DMS53 treated with DMSO at 0.1 percent for 48 hours (cell line): ENCODE data around the gene HCN3.

ENCODE experiments used
- DNase-seq: peaks from one replicate; lab custom pipeline; 2025; ENCODE audit not compliant: unreplicated experiment; lab: John Stamatoyannopoulos, UW

HCN3 gene

GRCh38 chr1:155308493-155309422 is 31.5 kb downstream of the HCN3 start, which contains the start of gene FDPS:
Gene FDPS (plus strand): TSS chr1:155308866. CDS start chr1:155309790, 924 bp downstream.
- peak; percentile 99 for DNase-seq

- no peak for DNase-seq
Measured at GRCh38 chr1:155309423-155310021, 32.3 kb downstream of the HCN3 start.

GRCh38 chr1:155313261-155313660 is 36.0 kb downstream of the HCN3 start:
- no peak for DNase-seq

GRCh38 chr1:155316922-155317321 is 39.7 kb downstream of the HCN3 start:
- no peak for DNase-seq

- no peak for DNase-seq
Measured at GRCh38 chr1:155318082-155318481, 40.8 kb downstream of the HCN3 start.

- DNase-seq, result no peak
Measured at GRCh38 chr1:155319536-155319935, 42.3 kb downstream of the HCN3 start.

DNA sequence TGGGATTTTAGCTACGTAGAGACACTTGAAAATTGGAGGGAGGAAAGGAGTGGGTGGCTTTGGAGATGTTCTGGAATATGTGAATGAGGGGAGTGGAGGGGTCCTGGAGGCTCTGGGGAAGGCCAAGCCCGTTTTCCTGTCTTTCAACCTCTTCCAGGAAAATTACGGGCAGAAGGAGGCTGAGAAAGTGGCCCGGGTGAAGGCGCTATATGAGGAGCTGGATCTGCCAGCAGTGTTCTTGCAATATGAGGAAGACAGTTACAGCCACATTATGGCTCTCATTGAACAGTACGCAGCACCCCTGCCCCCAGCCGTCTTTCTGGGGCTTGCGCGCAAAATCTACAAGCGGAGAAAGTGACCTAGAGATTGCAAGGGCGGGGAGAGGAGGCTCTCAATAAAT is 43.0 kb downstream of the HCN3 start:
- DNase-seq, result no peak

DNA sequence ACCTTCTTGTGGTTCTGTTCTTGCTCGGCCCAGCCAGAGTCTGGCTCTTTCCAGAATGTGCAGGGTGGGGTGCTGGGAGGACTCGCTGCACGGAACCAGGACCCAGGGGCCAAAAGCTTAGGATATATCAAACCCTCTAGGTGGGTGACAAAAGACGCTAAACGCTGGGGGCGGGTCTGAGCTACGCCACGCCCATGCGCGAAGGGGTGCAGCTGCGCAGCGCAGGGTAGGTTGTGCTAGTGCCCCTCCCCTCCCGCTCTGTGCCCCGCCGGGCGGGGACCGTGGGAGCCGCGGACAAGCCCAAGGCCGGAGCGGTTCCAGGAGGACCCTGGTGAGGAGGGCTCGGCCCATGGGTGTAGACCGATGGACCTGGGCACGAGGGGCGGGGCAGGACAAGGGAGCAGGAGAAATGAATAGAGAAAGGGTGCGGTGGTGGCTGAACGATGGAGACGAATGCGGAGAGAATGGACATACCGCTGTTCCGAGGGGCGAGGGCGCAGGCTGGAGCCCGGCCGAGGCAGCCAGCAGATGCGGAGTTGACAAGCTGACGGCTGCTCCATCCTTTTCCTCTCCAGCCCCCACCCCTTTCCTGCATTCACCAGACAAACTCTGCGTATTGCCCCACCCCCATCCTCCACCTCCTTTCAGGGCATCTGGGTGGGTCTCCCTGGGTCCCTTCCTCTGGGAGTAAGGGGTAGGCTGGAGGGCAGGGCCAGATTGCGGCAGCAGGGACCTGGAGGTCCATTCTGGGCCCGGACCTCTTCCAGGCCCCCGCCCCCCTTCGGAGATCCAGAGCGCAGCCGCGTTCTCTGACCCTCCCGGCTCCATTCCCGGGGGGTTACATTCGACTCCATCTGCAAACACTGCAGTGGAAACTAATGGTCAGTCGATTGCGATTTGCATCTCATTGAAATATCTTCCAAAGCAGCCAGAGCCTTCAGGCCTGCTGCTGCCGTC is 43.7 kb downstream of the HCN3 start, which contains the start of gene RUSC1:
Gene RUSC1, plus strand, starts transcription at position 234 of the 957 bp plus-strand sequence. CDS start 880 bp downstream, outside the sequence.
- DNase-seq, result no peak

DNA sequence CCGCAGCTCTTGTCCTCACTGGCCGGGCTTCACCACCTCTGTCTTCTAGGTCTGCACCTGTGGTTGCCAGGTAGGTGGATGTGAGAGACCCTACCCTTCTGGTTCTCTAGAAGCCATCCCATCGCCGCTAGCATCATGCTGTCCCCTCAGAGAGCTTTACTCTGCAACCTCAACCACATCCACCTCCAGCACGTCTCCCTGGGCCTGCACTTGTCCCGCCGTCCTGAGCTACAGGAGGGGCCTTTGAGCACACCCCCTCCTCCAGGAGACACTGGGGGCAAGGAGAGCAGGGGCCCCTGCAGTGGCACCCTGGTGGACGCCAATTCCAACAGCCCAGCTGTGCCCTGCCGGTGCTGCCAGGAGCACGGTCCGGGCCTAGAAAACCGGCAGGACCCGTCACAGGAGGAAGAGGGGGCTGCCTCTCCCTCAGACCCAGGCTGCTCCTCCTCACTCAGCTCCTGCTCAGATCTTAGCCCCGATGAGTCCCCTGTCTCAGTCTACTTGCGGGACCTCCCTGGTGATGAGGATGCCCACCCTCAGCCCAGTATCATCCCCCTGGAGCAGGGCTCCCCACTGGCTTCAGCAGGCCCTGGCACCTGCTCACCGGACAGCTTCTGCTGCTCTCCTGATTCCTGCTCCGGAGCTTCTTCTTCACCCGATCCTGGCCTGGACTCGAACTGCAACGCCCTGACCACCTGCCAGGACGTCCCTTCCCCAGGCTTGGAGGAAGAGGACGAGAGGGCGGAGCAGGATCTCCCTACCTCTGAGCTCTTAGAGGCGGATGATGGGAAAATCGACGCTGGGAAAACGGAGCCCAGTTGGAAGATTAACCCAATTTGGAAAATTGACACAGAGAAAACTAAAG is 44.6 kb downstream of the HCN3 start:
- no peak for DNase-seq

GRCh38 chr1:155322571-155322952 is 45.3 kb downstream of the HCN3 start:
- DNase-seq, result no peak

- peak; percentile 92 for DNase-seq
Measured at GRCh38 chr1:155322953-155323728, 45.9 kb downstream of the HCN3 start.

DNA sequence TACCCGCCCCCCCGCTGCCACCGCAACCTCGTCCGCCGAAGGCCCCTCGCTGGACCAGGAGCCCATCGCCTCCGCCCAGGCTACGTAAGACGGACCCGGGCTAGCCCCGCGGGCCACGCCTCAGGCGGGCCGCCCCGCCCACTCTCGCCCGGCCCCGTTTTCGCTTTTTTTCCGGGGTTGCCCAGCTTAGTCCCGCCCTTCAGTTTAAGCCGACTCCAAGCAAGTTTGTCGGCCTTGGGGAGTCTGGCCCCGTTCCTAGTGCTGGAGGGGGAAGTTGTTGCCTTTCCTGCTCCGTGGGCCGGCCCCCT is 46.4 kb downstream of the HCN3 start:
- peak; percentile 78 for DNase-seq

DNA sequence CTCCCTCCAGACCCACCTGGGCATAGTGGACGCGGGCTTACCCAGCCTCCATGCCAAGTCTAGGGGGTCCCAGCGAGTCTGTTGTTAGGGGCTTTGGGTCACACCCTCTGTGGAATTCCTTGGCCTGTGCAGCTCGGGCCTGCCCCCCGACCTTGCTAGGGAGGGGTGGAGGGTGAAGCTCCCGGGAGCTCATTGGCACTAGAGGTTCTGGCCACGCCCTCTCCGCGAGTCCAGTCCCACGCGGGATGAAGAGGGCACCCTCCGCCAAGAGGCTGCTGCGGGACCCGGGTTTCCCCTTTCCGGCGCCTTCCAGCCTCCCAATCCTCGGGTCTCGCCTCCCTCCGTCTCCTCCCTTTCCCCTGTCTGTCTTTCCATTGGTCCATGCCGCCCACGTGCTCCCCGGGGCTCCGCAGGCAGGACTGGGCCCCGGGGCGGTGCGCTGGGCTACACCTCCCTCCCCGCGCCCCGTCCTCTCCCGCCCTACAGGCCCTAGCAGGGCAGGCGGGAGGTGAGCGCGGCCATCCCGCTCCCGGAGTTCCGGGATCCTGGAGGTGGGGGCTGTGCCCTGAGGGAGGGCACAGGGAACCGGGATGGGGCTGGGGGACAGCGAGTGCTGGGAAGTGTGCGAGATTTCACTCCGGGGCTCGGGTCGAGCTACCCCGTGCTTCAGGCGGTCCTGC is 46.9 kb downstream of the HCN3 start:
- peak; percentile 95 for DNase-seq

DNA sequence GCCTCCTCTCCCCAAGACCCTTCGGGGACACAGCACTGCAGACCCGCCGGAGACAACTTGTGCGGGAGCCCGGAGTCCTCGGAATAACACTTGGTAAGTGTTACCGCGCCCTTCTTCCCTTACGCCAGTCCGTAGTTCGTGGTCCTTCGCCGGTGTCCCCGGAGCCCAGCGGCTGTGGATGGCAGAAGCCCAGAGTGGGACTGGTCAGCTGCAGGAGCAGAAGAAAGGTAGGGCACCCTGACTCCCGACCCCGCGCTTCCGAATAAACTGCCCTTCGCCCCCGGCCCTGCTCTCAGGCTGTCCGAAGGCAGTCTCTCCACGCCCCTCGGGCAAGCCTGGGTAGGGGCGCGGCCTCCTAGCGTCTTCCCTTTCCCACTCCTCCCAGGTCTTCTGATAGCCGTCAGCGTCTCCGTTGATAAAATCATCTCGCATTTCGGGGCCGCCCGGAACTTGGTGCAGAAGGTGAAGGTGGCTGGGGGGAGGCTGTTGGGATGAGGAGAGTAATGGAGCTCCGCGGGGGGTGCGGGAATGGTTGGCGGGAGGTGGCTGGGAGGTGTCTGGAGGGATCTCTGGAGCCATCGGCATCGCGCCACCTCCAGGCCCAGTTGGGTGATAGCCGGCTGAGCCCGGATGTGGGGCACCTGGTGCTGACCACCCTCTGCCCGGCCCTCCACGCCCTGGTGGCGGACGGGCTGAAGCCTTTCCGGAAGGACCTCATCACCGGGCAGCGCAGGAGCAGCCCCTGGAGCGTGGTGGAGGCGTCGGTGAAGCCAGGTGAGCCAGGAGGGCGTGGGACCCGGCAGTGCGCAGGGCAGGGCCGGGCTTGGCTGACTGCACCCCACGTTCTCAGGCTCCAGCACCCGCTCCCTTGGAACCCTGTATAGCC is 47.7 kb downstream of the HCN3 start:
- peak; percentile 18 for DNase-seq

GRCh38 chr1:155325603-155325893 is 48.3 kb downstream of the HCN3 start:
- DNase-seq, result no peak

- no peak for DNase-seq
Measured at GRCh38 chr1:155326020-155326526, 48.8 kb downstream of the HCN3 start.

DNA sequence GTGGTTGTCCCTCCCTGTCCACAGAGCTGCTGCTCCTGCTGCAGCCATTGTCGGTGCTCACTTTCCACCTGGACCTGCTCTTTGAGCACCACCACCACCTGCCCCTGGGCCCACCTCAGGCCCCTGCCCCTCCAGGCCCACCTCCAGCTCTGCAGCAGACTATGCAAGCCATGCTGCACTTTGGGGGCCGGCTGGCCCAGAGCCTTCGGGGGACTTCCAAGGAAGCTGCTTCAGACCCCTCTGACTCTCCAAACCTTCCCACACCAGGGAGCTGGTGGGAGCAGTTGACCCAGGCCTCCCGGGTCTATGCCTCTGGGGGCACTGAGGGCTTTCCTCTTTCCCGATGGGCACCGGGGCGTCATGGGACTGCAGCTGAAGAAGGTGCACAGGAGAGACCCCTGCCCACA is 49.4 kb downstream of the HCN3 start:
- no peak for DNase-seq

DNA sequence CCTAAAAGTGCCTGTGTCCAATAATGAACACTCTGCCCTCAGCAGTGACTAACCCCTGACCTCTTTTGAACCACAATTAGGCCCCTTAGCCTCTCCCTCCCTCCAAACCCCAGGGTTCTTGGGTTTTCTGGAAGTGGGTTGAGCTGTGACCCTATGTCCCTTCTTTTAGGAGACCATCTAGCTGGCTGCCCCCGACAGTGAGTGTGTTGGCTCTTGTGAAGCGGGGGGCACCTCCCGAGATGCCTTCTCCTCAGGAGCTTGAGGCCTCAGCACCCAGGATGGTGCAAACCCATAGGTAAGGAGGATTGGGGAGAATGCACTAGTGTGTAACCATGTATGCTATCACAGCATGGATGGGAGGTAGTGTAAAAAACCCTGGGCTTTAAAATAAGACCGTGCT is 50.7 kb downstream of the HCN3 start:
- no peak for DNase-seq
